ENCODE results near the gene PIGU.

Gene PIGU

GRCh38 chr20:34713194-34713943 is 36.5 kb upstream of the PIGU start:
- no peak for DNase-seq (ENCODE audit: low read depth, low spot score)
- no peak overlapping the region for H3K4me3 ChIP-seq
- TF ChIP-seq EZH2 (IDR thresholded peaks at IDR 0.05), result no peak
- TF ChIP-seq FOXP2 (optimal IDR thresholded peaks at IDR 0.05; ENCODE audit: control extremely low read depth, extremely low read length, insufficient read depth), result no peak
- no peak for TF ChIP-seq POLR2AphosphoS5 (IDR thresholded peaks at IDR 0.05; ENCODE audit: borderline replicate concordance, low read depth, low read length)
- H3K36me3 ChIP-seq (ENCODE audit: insufficient read depth, low read length), result peaks cover 27% of the 10 kb centered on the region
- H3K27ac ChIP-seq, result no peak overlapping the region
- no peak overlapping the region for H3K9ac ChIP-seq (ENCODE audit: insufficient read length)
- H3K9me3 ChIP-seq (ENCODE audit: low read depth, low read length), result no peaks in the 10 kb centered on the region

GRCh38 chr20:34712525-34713192 is 35.8 kb upstream of the PIGU start:
- Histone ChIP-seq H3K4me3 (no peak overlapping the region), H3K9ac (ENCODE audit: insufficient read length) (no peak overlapping the region), H3K27ac (no peak overlapping the region), H3K9me3 (ENCODE audit: low read depth, low read length) (no peaks in the 10 kb centered on the region), H3K36me3 (ENCODE audit: insufficient read depth, low read length) (peaks cover 25% of the 10 kb centered on the region)
- no peak for DNase-seq (ENCODE audit: low read depth, low spot score)
- TF ChIP-seq EZH2 (IDR thresholded peaks at IDR 0.05), result no peak
- no peak for TF ChIP-seq FOXP2 (optimal IDR thresholded peaks at IDR 0.05; ENCODE audit: control extremely low read depth, extremely low read length, insufficient read depth)
- no peak for TF ChIP-seq POLR2AphosphoS5 (IDR thresholded peaks at IDR 0.05; ENCODE audit: borderline replicate concordance, low read depth, low read length)

- TF ChIP-seq FOXP2 (optimal IDR thresholded peaks at IDR 0.05; ENCODE audit: control extremely low read depth, extremely low read length, insufficient read depth), result no peak
- TF ChIP-seq EZH2 (IDR thresholded peaks at IDR 0.05), result no peak
- no peak for TF ChIP-seq POLR2AphosphoS5 (IDR thresholded peaks at IDR 0.05; ENCODE audit: borderline replicate concordance, low read depth, low read length)
- Histone ChIP-seq H3K9me3 (ENCODE audit: low read depth, low read length) (no peaks in the 10 kb centered on the region), H3K4me3 (no peak overlapping the region), H3K36me3 (ENCODE audit: insufficient read depth, low read length) (peaks cover 22% of the 10 kb centered on the region), H3K9ac (ENCODE audit: insufficient read length) (no peak overlapping the region), H3K27ac (no peak overlapping the region)
- DNase-seq (ENCODE audit: low read depth, low spot score), result no peak
These were observed 35.0 kb upstream of the PIGU start for GRCh38 chr20:34711813-34712430.

- no peak for DNase-seq (ENCODE audit: low read depth, low spot score)
- Histone ChIP-seq H3K4me3 (no peak overlapping the region), H3K27ac (no peak overlapping the region), H3K9me3 (ENCODE audit: low read depth, low read length) (no peaks in the 10 kb centered on the region), H3K36me3 (ENCODE audit: insufficient read depth, low read length) (peaks cover 17% of the 10 kb centered on the region), H3K9ac (ENCODE audit: insufficient read length) (no peak overlapping the region)
- TF ChIP-seq POLR2AphosphoS5 (IDR thresholded peaks at IDR 0.05; ENCODE audit: borderline replicate concordance, low read depth, low read length), result no peak
- no peak for TF ChIP-seq FOXP2 (optimal IDR thresholded peaks at IDR 0.05; ENCODE audit: control extremely low read depth, extremely low read length, insufficient read depth)
- no peak for TF ChIP-seq EZH2 (IDR thresholded peaks at IDR 0.05)
These were observed 34.1 kb upstream of the PIGU start for GRCh38 chr20:34710861-34711574.

GRCh38 chr20:34710568-34710839 is 33.6 kb upstream of the PIGU start:
- Histone ChIP-seq H3K27ac (no peak overlapping the region), H3K4me3 (peak overlapping the region; percentile 94; the same call in 1 of the 2 replicates), H3K36me3 (ENCODE audit: insufficient read depth, low read length) (peaks cover 14% of the 10 kb centered on the region), H3K9ac (ENCODE audit: insufficient read length) (no peak overlapping the region), H3K9me3 (ENCODE audit: low read depth, low read length) (no peaks in the 10 kb centered on the region)
- TF ChIP-seq FOXP2 (optimal IDR thresholded peaks at IDR 0.05; ENCODE audit: control extremely low read depth, extremely low read length, insufficient read depth) (no peak), EZH2 (IDR thresholded peaks at IDR 0.05) (no peak), POLR2AphosphoS5 (IDR thresholded peaks at IDR 0.05; ENCODE audit: borderline replicate concordance, low read depth, low read length) (no peak)
- no peak for DNase-seq (ENCODE audit: low read depth, low spot score)

- Histone ChIP-seq H3K36me3 (ENCODE audit: insufficient read depth, low read length) (peaks cover 9% of the 10 kb centered on the region; the same call in 1 of the 2 replicates), H3K9me3 (ENCODE audit: low read depth, low read length) (no peaks in the 10 kb centered on the region), H3K27ac (no peak overlapping the region), H3K4me3 (peak overlapping the region; percentile 94), H3K9ac (ENCODE audit: insufficient read length) (peak overlapping the region; percentile 75)
- TF ChIP-seq FOXP2 (optimal IDR thresholded peaks at IDR 0.05; ENCODE audit: control extremely low read depth, extremely low read length, insufficient read depth), result no peak
- no peak for TF ChIP-seq POLR2AphosphoS5 (IDR thresholded peaks at IDR 0.05; ENCODE audit: borderline replicate concordance, low read depth, low read length)
- no peak for TF ChIP-seq EZH2 (IDR thresholded peaks at IDR 0.05)
- no peak for DNase-seq (ENCODE audit: low read depth, low spot score)
These were observed 33.1 kb upstream of the PIGU start for GRCh38 chr20:34709831-34710567.

- DNase-seq (ENCODE audit: low read depth, low spot score), result no peak
- H3K4me3 ChIP-seq, result peak overlapping the region; percentile 94
- H3K9me3 ChIP-seq (ENCODE audit: low read depth, low read length), result no peaks in the 10 kb centered on the region
- no peak overlapping the region; the same call in 1 of the 2 replicates for H3K27ac ChIP-seq
- H3K9ac ChIP-seq (ENCODE audit: insufficient read length), result peak overlapping the region; percentile 75
- peaks cover 1% of the 10 kb centered on the region; the same call in 1 of the 2 replicates for H3K36me3 ChIP-seq (ENCODE audit: insufficient read depth, low read length)
- TF ChIP-seq POLR2AphosphoS5 (IDR thresholded peaks at IDR 0.05; ENCODE audit: borderline replicate concordance, low read depth, low read length) (peak; percentile 2; the same call in 1 of the 2 replicates), EZH2 (IDR thresholded peaks at IDR 0.05) (no peak)
These were observed 32.3 kb upstream of the PIGU start for GRCh38 chr20:34709044-34709830.
